ENCODE data around the gene MAD2L2. TPM values are rescaled to one million over a fixed set of nuclear protein-coding genes. Genes with fewer than 3 reads are reported as not detected.

Gene MAD2L2
- total RNA-seq, 1 experiment from 2014 or later, result 283 TPM

GRCh38 chr1:11626551-11626950, 54.4 kb downstream of the MAD2L2 start:
- Mint-ChIP-seq H3K27me3 (ENCODE audit: low read depth) (no peaks in the 10 kb centered on the region), H3K27ac (no peak overlapping the region), H3K4me1 (no peaks in the 10 kb centered on the region), H3K36me3 (no peaks in the 10 kb centered on the region), H3K9me3 (0 out of 2 replicates have a peak, but pooled peaks cover 3% of the 10 kb centered on the region), H3K4me3 (no peak overlapping the region)
- no peak for TF ChIP-seq STAT6 (CRISPR knock-in tag; conservative IDR thresholded peaks at IDR 0.05; ENCODE audit: low read depth)
- TF ChIP-seq MAX (CRISPR knock-in tag; IDR thresholded peaks at IDR 0.05), result no peak
- no peak for TF ChIP-seq ZNF671 (CRISPR knock-in tag; IDR thresholded peaks at IDR 0.05)
- no peak for TF ChIP-seq SMAD3 (CRISPR knock-in tag; IDR thresholded peaks at IDR 0.05; ENCODE audit: borderline replicate concordance)
- TF ChIP-seq RORB (CRISPR knock-in tag; IDR thresholded peaks at IDR 0.05), result no peak
- DNase-seq (ENCODE audit: low spot score) (no peak), ATAC-seq (no peak)
- ChIA-PET POLR2A (interaction anchor here (0.7 kb wide), 1 partner anchor 12 kb away, joined by 3 read pairs; no protein-coding TSS in a partner anchor), CTCF (interaction anchor here (0.8 to 2.1 kb wide), 4 partner anchors 10 to 306 kb away, joined by 3 to 6 read pairs (median 4); no protein-coding TSS in a partner anchor)

Other genes with a start within 250 kb of the MAD2L2 start
- 5.9 to 6.1 TPM (median 6.0 TPM) in 3 replicates for gene DISP3, start 202.0 kb downstream of the MAD2L2 start, total RNA-seq (2021)
- gene FBXO2, start 26.7 kb downstream of the MAD2L2 start, total RNA-seq (2021), result 58.2 to 68.2 TPM (median 63.7 TPM) in 3 replicates
- gene FBXO44, start 26.3 kb downstream of the MAD2L2 start, total RNA-seq (2021), result 34.9 to 45.6 TPM (median 40.6 TPM) in 3 replicates
- gene FBXO6, start 16.9 kb downstream of the MAD2L2 start, total RNA-seq (2021), result 0.74 to 1.3 TPM (median 1.1 TPM) in 3 replicates
- 12.0 to 13.4 TPM (median 13.3 TPM) in 3 replicates for gene DRAXIN, start 10.6 kb upstream of the MAD2L2 start, total RNA-seq (2021)
- gene AGTRAP, start 55.0 kb upstream of the MAD2L2 start, total RNA-seq (2021), result 81.6 to 102 TPM (median 101 TPM) in 3 replicates
- 1.2 to 3.1 TPM (median 2.8 TPM) in 3 replicates for gene C1orf167, start 81.0 kb upstream of the MAD2L2 start, total RNA-seq (2021)
- 19.4 to 23.4 TPM (median 22.6 TPM) in 3 replicates for gene MTHFR, start 124.8 kb upstream of the MAD2L2 start, total RNA-seq (2021)
- 20.0 to 22.3 TPM (median 20.8 TPM) in 3 replicates for gene CLCN6, start 125.0 kb upstream of the MAD2L2 start, total RNA-seq (2021)
- not detected in 3 replicates for gene NPPA, start 166.6 kb upstream of the MAD2L2 start, total RNA-seq (2021)
- 0.27 TPM in 1 of 3 replicates, not detected in the others for gene NPPB, start 177.8 kb upstream of the MAD2L2 start, total RNA-seq (2021)
- gene KIAA2013, start 245.3 kb upstream of the MAD2L2 start, total RNA-seq (2021), result 45.3 to 50.2 TPM (median 45.6 TPM) in 3 replicates